HepG2 (cell line): ENCODE results near the gene DSTN. TPM values are rescaled to one million over a fixed set of nuclear protein-coding genes. Genes with fewer than 3 reads are reported as not detected.

Experiments used
- ATAC-seq: fragments of 200-7000 bp; cut with Tn5 transposase; 3 replicates; pipeline ENCODE4 v1.9.1; 2020; ENCODE audit warnings: mild to moderate bottlenecking, moderate library complexity
- BruUV-seq: library from RNA; stranded (reverse); fragments of 400-500 nt; replicated peaks from 2 replicates; lab custom pipeline; 2021; lab: Mats Ljungman, UMichigan
- CTCF ChIA-PET: fragments of 300-600 bp; formaldehyde crosslinking; extraction: SDS; loops from one replicate; lab custom pipeline; 2021; ENCODE audit warnings: low total read pairs, inconsistent platforms, low intra/inter-chr PET ratio; lab: Yijun Ruan, JAX
- POLR2A ChIA-PET: fragments of 350-600 bp; sonication (Branson Sonifier 250); formaldehyde crosslinking; loops from one replicate; lab custom pipeline; 2020; ENCODE audit warnings: antibody characterized with exemption, inconsistent platforms; lab: Yijun Ruan, JAX
- DNase-seq: peaks from one replicate; pipeline ENCODE4 v3.0.0-alpha.2; 2015; ENCODE audit warnings: low spot score
- FAIRE-seq: peaks from 3 replicates; lab custom pipeline; 2011; peaks lifted over from hg19 to GRCh38; lab: Jason Lieb, UNC
- H2AFZ ChIP-seq: one replicate; pipeline ENCODE4 v1.6.1; 2011; ENCODE audit warnings: low read length, inconsistent platforms
- H3K27ac ChIP-seq: fragments of 300-600 bp; 3 replicates; pipeline ENCODE4 v1.8.0; 2011; ENCODE audit warnings: mixed run types, mild to moderate bottlenecking, mixed read lengths, low read length, inconsistent platforms; ENCODE audit not compliant: insufficient read depth; ENCODE audit errors: extremely low read length
- H3K27me3 ChIP-seq, 2 experiments: fragments of 200-600 bp in 1 of 2; 2 replicates in 1 of 2; 3 replicates in 1 of 2; pipeline versions ENCODE4 v1.6.0 to v1.8.0; 2011; ENCODE audit warnings: low read length in 2 of 2, mild to moderate bottlenecking in 2 of 2, moderate library complexity in 2 of 2, inconsistent platforms in 1 of 2; ENCODE audit not compliant: insufficient read depth in 2 of 2, control insufficient read depth in 1 of 2
- H3K36me3 ChIP-seq, 2 experiments: fragments of 200-600 bp in 1 of 2; replicated peaks in 1 of 2; 2 replicates in 1 of 2; 3 replicates in 1 of 2; pipeline versions ENCODE4 v1.5.1 to v1.8.0; 2011; ENCODE audit warnings: low read length in 2 of 2, inconsistent platforms in 1 of 2; ENCODE audit not compliant: insufficient read depth in 2 of 2, control insufficient read depth in 1 of 2
- H3K4me1 ChIP-seq: 2 replicates; pipeline ENCODE4 v1.5.1; 2012; ENCODE audit warnings: low read length, inconsistent platforms; ENCODE audit not compliant: insufficient read depth
- H3K4me2 ChIP-seq: 2 replicates; pipeline ENCODE4 v1.6.0; 2011; ENCODE audit warnings: low read depth, low read length, inconsistent platforms
- H3K4me3 ChIP-seq, 3 experiments: fragments of 200-600 bp in 1 of 3; sonication (generic), shearing (Covaris generic) in 1 of 3; replicated peaks in 1 of 3; 2 replicates each; pipeline ENCODE4 v1.5.1; 2011 to 2016; ENCODE audit warnings: low read length in 3 of 3, inconsistent platforms in 2 of 3, low read depth in 2 of 3, mild to moderate bottlenecking in 2 of 3, control low read depth in 1 of 3, mixed read lengths in 1 of 3; ENCODE audit not compliant: insufficient read depth in 1 of 3
- H3K79me2 ChIP-seq: one replicate; pipeline ENCODE4 v1.6.1; 2011; ENCODE audit warnings: low read length, inconsistent platforms; ENCODE audit not compliant: insufficient read depth
- H3K9ac ChIP-seq: 2 replicates; pipeline ENCODE4 v1.6.0; 2011; ENCODE audit warnings: mild to moderate bottlenecking, low read depth, low read length, inconsistent platforms; ENCODE audit not compliant: insufficient read depth
- H3K9me3 ChIP-seq: 2 replicates; pipeline ENCODE4 v1.5.1; 2012; ENCODE audit warnings: mild to moderate bottlenecking, low read length
- H4K20me1 ChIP-seq: 2 replicates; pipeline ENCODE4 v1.6.0; 2011; ENCODE audit warnings: inconsistent platforms, mild to moderate bottlenecking, low read length, moderate library complexity; ENCODE audit not compliant: insufficient read depth
- ATF7-NPFF ChIP-seq: sonication (generic); formaldehyde crosslinking; IDR thresholded peaks from 2 replicates; pipeline ENCODE4 v1.8.1; 2023; ENCODE audit warnings: mild to moderate bottlenecking, low read depth, missing genetic modification reagents, moderate library complexity
- KAT8 ChIP-seq: IDR thresholded peaks from 2 replicates; pipeline ENCODE4 v1.6.1; 2016; ENCODE audit warnings: missing genetic modification reagents, missing compliant biosample characterization
- RBAK ChIP-seq: sonication (generic); formaldehyde crosslinking; IDR thresholded peaks from 2 replicates; pipeline ENCODE4 v1.5.1; 2020; ENCODE audit warnings: mild to moderate bottlenecking, missing genetic modification reagents
- RFXANK ChIP-seq: IDR thresholded peaks from 2 replicates; pipeline ENCODE4 v1.6.1; 2016
- SNAPC2 ChIP-seq: sonication (generic); formaldehyde crosslinking; IDR thresholded peaks from 2 replicates; pipeline ENCODE4 v1.8.1; 2022; ENCODE audit warnings: mild to moderate bottlenecking, missing genetic modification reagents
- SP5 ChIP-seq: IDR thresholded peaks from 2 replicates; pipeline ENCODE4 v1.6.1; 2016; ENCODE audit warnings: low read depth, borderline replicate concordance
- ZNF18 ChIP-seq: sonication (generic); formaldehyde crosslinking; IDR thresholded peaks from 2 replicates; pipeline ENCODE4 v1.8.0; 2022; ENCODE audit warnings: mild to moderate bottlenecking, missing genetic modification reagents; ENCODE audit not compliant: insufficient replicate concordance
- ZNF431 ChIP-seq: sonication (generic); formaldehyde crosslinking; IDR thresholded peaks from 2 replicates; pipeline ENCODE4 v1.9.0; 2022; ENCODE audit warnings: missing genetic modification reagents, low read depth, mild to moderate bottlenecking, borderline replicate concordance
- ZNF547 ChIP-seq: sonication (generic); formaldehyde crosslinking; IDR thresholded peaks from 2 replicates; pipeline ENCODE4 v1.5.1; 2020; ENCODE audit warnings: mild to moderate bottlenecking, missing genetic modification reagents
- ZNF552 ChIP-seq: sonication (generic); formaldehyde crosslinking; IDR thresholded peaks from 2 replicates; pipeline ENCODE4 v1.9.0; 2022; ENCODE audit warnings: missing genetic modification reagents, mild to moderate bottlenecking, borderline replicate concordance
- ZNF576 ChIP-seq: sonication (generic); formaldehyde crosslinking; IDR thresholded peaks from 2 replicates; pipeline ENCODE4 v1.4.0; 2020; ENCODE audit warnings: mild to moderate bottlenecking, missing genetic modification reagents
- ZSCAN22 ChIP-seq: sonication (generic); formaldehyde crosslinking; IDR thresholded peaks from 2 replicates; pipeline ENCODE4 v1.4.0; 2020; ENCODE audit warnings: mild to moderate bottlenecking, missing genetic modification reagents
- WGBS: methylation state at CpG from one replicate; pipeline ENCODE4 v1.1.6; 2017; ENCODE audit warnings: low lambda C conversion rate; 5-methylcytosine and 5-hydroxymethylcytosine counted together
- in situ Hi-C: cut with HindIII; loops from 2 replicates; pipeline ENCODE4 v1.10.0; 2017; ENCODE audit warnings: low pct_unique_long_range_greater_than_20kb; ENCODE audit not compliant: extremely low pct_ligation_motif_present
- intact Hi-C: fragments of 100-400 bp; cut with micrococcal nuclease; formaldehyde crosslinking; loops from one replicate; pipeline ENCODE4 v1.10.0; 2022; ENCODE audit not compliant: unreplicated experiment
- polyA plus RNA-seq, 8 experiments: library from polyadenylated mRNA; depleted of rRNA in 3 of 8; stranded (reverse) in 7 of 8; unstranded in 1 of 8; fragments of >200 nt; fragmentation: Illumina TruSeq in 4 of 8; extraction: Trizol in 4 of 8; gene quantifications; 2 replicates each; pipeline versions ENCODE4 v1.2.1 to v1.2.3, GENCODE V29; 2011 to 2016; ENCODE audit warnings: low read depth in 4 of 8, missing spikeins in 1 of 8, mixed read lengths in 1 of 8; ENCODE audit not compliant: insufficient read depth in 1 of 8
- total RNA-seq, 5 experiments: library from RNA; depleted of rRNA; stranded (reverse); fragments of >200 nt; fragmentation: Illumina TruSeq; extraction: Trizol; gene quantifications; 2 replicates each; pipeline ENCODE4 v1.2.3, GENCODE V29; 2016; ENCODE audit warnings: low read depth in 1 of 5

DSTN gene
- total and polyA plus RNA-seq, 2 of the 13 experiments (the other 11 are each of a cell fraction or from before 2014, with no cell fraction given) = 27.6 to 106 TPM

GRCh38 chr20:17570347-17571152 lies 675 bp downstream of the DSTN start (continued):
- TF ChIP-seq RBAK (CRISPR knock-in tag) (no peak), RFXANK (CRISPR knock-in tag) (no peak; the same call in 1 of the 2 replicates), KAT8 (CRISPR knock-in tag) (no peak), SNAPC2 (CRISPR knock-in tag) (0 out of 2 replicates have a peak, but pooled peaks have one; percentile 28), ATF7-NPFF (peak; percentile 16; the same call in 1 of the 2 replicates), ZSCAN22 (CRISPR knock-in tag) (no peak), ZNF431 (CRISPR knock-in tag) (0 out of 2 replicates have a peak, but pooled peaks have one; percentile 62), ZNF18 (CRISPR knock-in tag) (no peak)

GRCh38 chr20:17571153-17571527 lies 1.3 kb downstream of the DSTN start:
- H3K4me2 ChIP-seq = peak overlapping the region; percentile 96
- no peaks in the 10 kb centered on the region for H3K36me3 ChIP-seq
- no peak for ATAC-seq
- in situ Hi-C loops = no loop called here
- DNase-seq = no peak
- no peaks in the 10 kb centered on the region; a peak in 1 of 5 replicates for H3K27me3 ChIP-seq
- peaks cover 46% of the 10 kb centered on the region for H3K4me1 ChIP-seq
- no peak for FAIRE-seq
- ChIA-PET CTCF (interaction anchor here (2.9 kb wide), 1 partner anchor 34 kb away, joined by 13 read pairs; no protein-coding TSS in a partner anchor), POLR2A (interaction anchor here (0.7 to 2.9 kb wide), 3 partner anchors 9 to 34 kb away, joined by 3 to 33 read pairs (median 19); no protein-coding TSS in a partner anchor)
- H3K27ac ChIP-seq = no peak overlapping the region
- 48% methylated on average over 6 of the region's 6 CpGs for WGBS
- TF ChIP-seq ZNF576 (no peak), ZNF547 (CRISPR knock-in tag) (no peak), ZNF552 (no peak), SP5 (CRISPR knock-in tag) (0 out of 2 replicates have a peak, but pooled peaks have one; percentile 3)
- H3K4me3 ChIP-seq = peak overlapping the region; percentile 86 to 100 (median 94); a peak in 5 of 6 replicates
- no peak overlapping the region for H2AFZ ChIP-seq
- intact Hi-C loops = loop anchor here (2.0 kb wide), 1 partner anchor 34 kb away; no protein-coding TSS in a partner anchor
- peaks cover 50% of the 10 kb centered on the region for H3K79me2 ChIP-seq
- peak overlapping the region; percentile 91; the same call in 1 of the 2 replicates for H3K9ac ChIP-seq
- no peaks in the 10 kb centered on the region for H3K9me3 ChIP-seq
- BruUV-seq = no TSS peak
- H4K20me1 ChIP-seq = peaks cover 8% of the 10 kb centered on the region; the same call in 1 of the 2 replicates
